DMS79 (cell line): ENCODE results near the gene TRMT1.

Experiments
- DNase-seq: peaks from one replicate; lab custom pipeline; 2025; lab: John Stamatoyannopoulos, UW

Gene TRMT1

GRCh38 chr19:13102416-13102665 lies 14.2 kb downstream of the TRMT1 start:
- no peak for DNase-seq

- DNase-seq = no peak
Measured at GRCh38 chr19:13101590-13102415, 14.7 kb downstream of the TRMT1 start.

- DNase-seq = no peak
Measured at GRCh38 chr19:13100841-13101589, 15.5 kb downstream of the TRMT1 start.

- no peak for DNase-seq
Measured at GRCh38 chr19:13100031-13100588, 16.4 kb downstream of the TRMT1 start.

- DNase-seq = no peak
Measured at GRCh38 chr19:13099073-13099999, 17.2 kb downstream of the TRMT1 start.

GRCh38 chr19:13098277-13099072 lies 18.1 kb downstream of the TRMT1 start:
- no peak for DNase-seq

GRCh38 chr19:13097463-13098258 lies 18.9 kb downstream of the TRMT1 start:
- no peak for DNase-seq

GRCh38 chr19:13097033-13097462 lies 19.5 kb downstream of the TRMT1 start:
- no peak for DNase-seq

GRCh38 chr19:13095934-13096927 lies 20.3 kb downstream of the TRMT1 start:
- no peak for DNase-seq

GRCh38 chr19:13095393-13095784 lies 21.2 kb downstream of the TRMT1 start:
- DNase-seq = no peak

GRCh38 chr19:13094771-13095392 lies 21.7 kb downstream of the TRMT1 start:
- no peak for DNase-seq

GRCh38 chr19:13094106-13094504 lies 22.4 kb downstream of the TRMT1 start:
- no peak for DNase-seq

GRCh38 chr19:13093407-13094105 lies 23.0 kb downstream of the TRMT1 start:
- DNase-seq = peak; percentile 48

GRCh38 chr19:13092606-13093235 lies 23.8 kb downstream of the TRMT1 start:
- no peak for DNase-seq

GRCh38 chr19:13092158-13092543 lies 24.4 kb downstream of the TRMT1 start:
- DNase-seq = no peak

GRCh38 chr19:13091400-13092157 lies 25.0 kb downstream of the TRMT1 start:
- no peak for DNase-seq
